H9 (cell line): ENCODE data around the gene PEX14. TPM values are rescaled to one million over a fixed set of nuclear protein-coding genes. Genes with fewer than 3 reads are reported as not detected.

Experiments
- DNase-seq: peaks from one replicate; pipeline ENCODE4 v3.0.0-alpha.2; 2017
- H2AFZ ChIP-seq: one replicate; pipeline ENCODE4 v1.6.1; 2013; ENCODE audit warnings: mild to moderate bottlenecking, low read length, control low read depth, moderate library complexity
- H2AK5ac ChIP-seq: 2 replicates; pipeline ENCODE4 v1.6.1; 2013; ENCODE audit warnings: low read length, control low read depth, mixed read lengths; ENCODE audit not compliant: insufficient read length
- H2BK120ac ChIP-seq: one replicate; pipeline ENCODE4 v1.6.1; 2013; ENCODE audit warnings: low read depth, mild to moderate bottlenecking, low read length, control low read depth, inconsistent platforms; ENCODE audit not compliant: poor library complexity, severe bottlenecking
- H2BK12ac ChIP-seq: 2 replicates; pipeline ENCODE4 v1.6.1; 2013; ENCODE audit warnings: low read length, control low read depth, mixed read lengths, low read depth; ENCODE audit not compliant: insufficient read length
- H2BK15ac ChIP-seq: 2 replicates; pipeline ENCODE4 v1.6.1; 2013; ENCODE audit warnings: low read depth, low read length, control low read depth
- H2BK20ac ChIP-seq: one replicate; pipeline ENCODE4 v1.6.1; 2013; ENCODE audit warnings: low read depth, mild to moderate bottlenecking, low read length, control low read depth, inconsistent platforms; ENCODE audit not compliant: poor library complexity, severe bottlenecking
- H2BK5ac ChIP-seq: 2 replicates; pipeline ENCODE4 v1.6.1; 2013; ENCODE audit warnings: low read length, control low read depth, mixed read lengths; ENCODE audit not compliant: insufficient read length
- H3K14ac ChIP-seq: 2 replicates; pipeline ENCODE4 v1.6.1; 2013; ENCODE audit warnings: low read length, control low read depth; ENCODE audit not compliant: insufficient read depth
- H3K18ac ChIP-seq: 2 replicates; pipeline ENCODE4 v1.6.1; 2013; ENCODE audit warnings: low read depth, mild to moderate bottlenecking, mixed read lengths, low read length, control low read depth; ENCODE audit not compliant: insufficient read length
- H3K23ac ChIP-seq: 2 replicates; pipeline ENCODE4 v1.6.1; 2013; ENCODE audit warnings: low read length, control low read depth, mixed read lengths, low read depth; ENCODE audit not compliant: insufficient read length
- H3K23me2 ChIP-seq: 2 replicates; pipeline ENCODE4 v1.6.1; 2013; ENCODE audit warnings: low read depth, mild to moderate bottlenecking, mixed read lengths, low read length, control low read depth; ENCODE audit not compliant: insufficient read length, poor library complexity, severe bottlenecking
- H3K27ac ChIP-seq: 2 replicates; pipeline ENCODE4 v1.5.1; 2013; ENCODE audit warnings: low read length, control low read depth, mixed read lengths, low read depth; ENCODE audit not compliant: insufficient read length
- H3K27me3 ChIP-seq: 2 replicates; pipeline ENCODE4 v1.6.1; 2013; ENCODE audit warnings: low read length, control low read depth, inconsistent platforms; ENCODE audit not compliant: insufficient read depth
- H3K4ac ChIP-seq: 2 replicates; pipeline ENCODE4 v1.6.1; 2013; ENCODE audit warnings: low read depth, mild to moderate bottlenecking, control low read depth, inconsistent platforms, low read length, moderate library complexity
- H3K4me1 ChIP-seq: 2 replicates; pipeline ENCODE4 v1.6.1; 2013; ENCODE audit warnings: low read length, control low read depth, inconsistent platforms; ENCODE audit not compliant: insufficient read depth
- H3K4me2 ChIP-seq: 2 replicates; pipeline ENCODE4 v1.6.1; 2013; ENCODE audit warnings: low read length, control low read depth, mixed read lengths; ENCODE audit not compliant: insufficient read length, insufficient read depth
- H3K56ac ChIP-seq: 2 replicates; pipeline ENCODE4 v1.6.1; 2013; ENCODE audit warnings: low read depth, mild to moderate bottlenecking, mixed read lengths, low read length, control low read depth; ENCODE audit not compliant: insufficient read length
- H3K79me1 ChIP-seq: 2 replicates; pipeline ENCODE4 v1.6.1; 2013; ENCODE audit warnings: low read depth, mild to moderate bottlenecking, moderate library complexity, low read length, control low read depth, inconsistent platforms; ENCODE audit not compliant: insufficient read depth, poor library complexity, severe bottlenecking
- H3K79me2 ChIP-seq: 2 replicates; pipeline ENCODE4 v1.6.1; 2013; ENCODE audit warnings: low read length, control low read depth, inconsistent platforms; ENCODE audit not compliant: insufficient read depth
- H3K9ac ChIP-seq: 2 replicates; pipeline ENCODE4 v1.6.1; 2013; ENCODE audit warnings: low read length, control low read depth, mixed read lengths; ENCODE audit not compliant: insufficient read length; ENCODE audit errors: extremely low read depth
- H3K9me3 ChIP-seq: one replicate; pipeline ENCODE4 v1.6.1; 2013; ENCODE audit warnings: low read depth, low read length, inconsistent platforms; ENCODE audit not compliant: control insufficient read depth
- H3T11ph ChIP-seq: one replicate; pipeline ENCODE4 v1.6.1; 2013; ENCODE audit warnings: mild to moderate bottlenecking, low read length, control low read depth, inconsistent platforms
- H4K20me1 ChIP-seq: one replicate; pipeline ENCODE4 v1.6.1; 2013; ENCODE audit not compliant: control insufficient read depth, insufficient read length, insufficient read depth
- H4K5ac ChIP-seq: 2 replicates; pipeline ENCODE4 v1.6.1; 2013; ENCODE audit warnings: low read depth, mild to moderate bottlenecking, mixed read lengths, low read length, control low read depth; ENCODE audit not compliant: insufficient read length
- H4K8ac ChIP-seq: replicated peaks from 2 replicates; pipeline ENCODE4 v1.6.1; 2013; ENCODE audit warnings: low read length, control low read depth, mixed read lengths, low read depth; ENCODE audit not compliant: insufficient read length
- H4K91ac ChIP-seq: 2 replicates; pipeline ENCODE4 v1.6.1; 2013; ENCODE audit warnings: low read depth, mild to moderate bottlenecking, moderate library complexity, mixed read lengths, low read length, control low read depth; ENCODE audit not compliant: insufficient read length
- H3K27ac Mint-ChIP-seq, 3 experiments: 2 replicates in 2 of 3; 3 replicates in 1 of 3; pipeline ENCODE4 v1.8.0; 2020 to 2021; ENCODE audit warnings: mixed read lengths in 3 of 3, mild to moderate bottlenecking in 1 of 3, moderate library complexity in 1 of 3
- H3K27me3 Mint-ChIP-seq: 2 replicates; pipeline ENCODE4 v1.8.0; 2021; ENCODE audit warnings: low read depth, mild to moderate bottlenecking, moderate library complexity, mixed read lengths
- H3K36me3 Mint-ChIP-seq, 3 experiments: 2 replicates in 2 of 3; 3 replicates in 1 of 3; pipeline ENCODE4 v1.8.0; 2020 to 2021; ENCODE audit warnings: low read depth in 3 of 3, mixed read lengths in 3 of 3; ENCODE audit not compliant: insufficient read depth in 1 of 3
- H3K4me1 Mint-ChIP-seq, 2 experiments: 2 replicates each; pipeline ENCODE4 v1.8.0; 2020; ENCODE audit warnings: mixed read lengths in 2 of 2
- H3K4me3 Mint-ChIP-seq, 2 experiments: 2 replicates in 1 of 2; 3 replicates in 1 of 2; pipeline ENCODE4 v1.8.0; 2020 to 2021; ENCODE audit warnings: mild to moderate bottlenecking in 2 of 2, mixed read lengths in 2 of 2, moderate library complexity in 1 of 2
- H3K9me3 Mint-ChIP-seq, 2 experiments: 2 replicates in 1 of 2; 3 replicates in 1 of 2; pipeline ENCODE4 v1.8.0; 2020; ENCODE audit warnings: mild to moderate bottlenecking in 2 of 2, mixed read lengths in 2 of 2, moderate library complexity in 1 of 2
- CTCF ChIP-seq: fragments of 200-600 bp; sonication (generic); conservative IDR thresholded peaks from 3 replicates; pipeline ENCODE4 v1.8.0; 2021; ENCODE audit warnings: antibody characterized with exemption, mild to moderate bottlenecking
- WGBS: extraction: QIAGEN DNeasy Blood & Tissue Kit; methylation state at CpG from one replicate; pipeline ENCODE4 v1.1.7; 2013; ENCODE audit warnings: missing lambda C conversion rate, low lambda C conversion rate, mixed read lengths; ENCODE audit not compliant: insufficient read length; ENCODE audit errors: extremely low coverage; 5-methylcytosine and 5-hydroxymethylcytosine counted together
- total RNA-seq: library from RNA; stranded (reverse); gene quantifications from 2 replicates; pipeline ENCODE4 v1.2.1, GENCODE V29; 2021

Gene PEX14
- total RNA-seq, 1 experiment from 2014 or later = 23.9 TPM

GRCh38 chr1:10612436-10613160, 137.8 kb downstream of the PEX14 start:
- DNase-seq = peak; percentile 18
- Histone ChIP-seq H4K20me1 (no peaks in the 10 kb centered on the region), H3K79me2 (no peaks in the 10 kb centered on the region), H2BK12ac (no peak overlapping the region), H3K27me3 (no peaks in the 10 kb centered on the region), H2AK5ac (no peak overlapping the region), H3K9me3 (no peaks in the 10 kb centered on the region), H2BK5ac (no peak overlapping the region), H4K8ac (no peak overlapping the region), H2BK15ac (no peak overlapping the region), H3K4me1 (no peaks in the 10 kb centered on the region; the same call in 1 of the 2 replicates), H3K9ac (no peak overlapping the region), H3K18ac (no peak overlapping the region), H2BK120ac (no peak overlapping the region), H3K4me2 (no peak overlapping the region), H3K79me1 (no peaks in the 10 kb centered on the region), H3T11ph (no peak overlapping the region), H3K23me2 (no peaks in the 10 kb centered on the region), H3K56ac (no peak overlapping the region), H3K14ac (no peak overlapping the region), H4K91ac (no peak overlapping the region), H4K5ac (no peak overlapping the region), H3K4ac (no peak overlapping the region), H3K27ac (no peak overlapping the region), H3K23ac (no peak overlapping the region), H2AFZ (no peak overlapping the region), H2BK20ac (no peak overlapping the region)
- Mint-ChIP-seq H3K4me1 (peaks cover 19 to 24% of the 10 kb centered on the region in 2 experiments), H3K9me3 (no peaks in the 10 kb centered on the region), H3K27me3 (no peaks in the 10 kb centered on the region), H3K4me3 (no peak overlapping the region), H3K27ac (0 out of 7 replicates have a peak overlapping the region, but pooled peaks of 1 of the 3 experiments have one; percentile 11), H3K36me3 (no peaks in the 10 kb centered on the region)
- no peak for TF ChIP-seq CTCF
- WGBS = no CpG with 5 or more reads among the region's 12 CpGs
